Breast epithelium (tissue), 3 donors: ENCODE results near the gene MINDY4.

ENCODE experiments used
- POLR2A ChIP-seq: fragments of 450-650 bp; IDR thresholded peaks from one replicate; pipeline ENCODE4 v1.6.1; 2016; ENCODE audit warnings: antibody characterized with exemption, mild to moderate bottlenecking, moderate library complexity
- POLR2AphosphoS5 ChIP-seq, 3 donors: sonication (generic); formaldehyde crosslinking; IDR thresholded peaks; one replicate each; pipeline ENCODE4 v1.6.1; 2017; ENCODE audit warnings: antibody characterized with exemption in 3 of 3
- TF ChIP-seq, protein P1 (sequence below), 3 donors: fragments of 450-650 bp; IDR thresholded peaks; one replicate each; pipeline ENCODE4 v1.5.1; 2016 to 2017; ENCODE audit warnings: antibody characterized with exemption in 3 of 3, mild to moderate bottlenecking in 3 of 3, moderate library complexity in 3 of 3

DNA sequence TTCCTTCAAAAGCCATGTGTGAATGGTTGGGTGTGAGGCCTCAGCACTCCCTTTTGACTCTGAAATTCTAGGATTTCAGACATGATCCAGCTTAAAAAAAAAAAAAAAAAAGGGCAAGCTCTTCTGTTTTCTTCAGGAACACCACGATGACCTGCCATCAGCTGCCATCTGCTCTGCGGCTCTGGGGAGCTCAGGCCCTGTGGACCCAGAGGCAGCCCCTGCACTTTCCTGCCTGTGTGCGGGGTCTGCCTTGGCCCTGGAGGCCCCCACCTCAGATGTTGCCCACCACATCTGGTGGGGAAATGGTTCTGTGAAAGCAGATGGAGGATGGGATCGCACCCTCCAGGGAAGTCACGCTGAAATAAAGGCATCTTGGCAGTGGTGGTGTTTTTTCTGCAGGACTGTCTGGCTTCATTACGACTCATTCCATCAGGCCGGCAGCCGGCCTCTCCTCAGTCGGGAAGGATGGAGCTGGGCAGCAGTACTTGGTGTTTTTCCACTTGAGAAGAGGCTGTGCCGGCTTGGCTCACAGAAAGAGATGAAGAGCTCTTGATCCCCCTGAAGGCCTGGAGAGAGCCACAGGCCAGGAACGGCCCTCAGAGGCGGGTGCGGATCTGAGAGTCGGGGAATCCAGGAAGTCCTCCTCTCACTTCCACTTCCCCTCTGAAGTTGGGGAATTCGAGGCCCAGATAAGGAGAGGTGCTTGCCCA is 74.4 kb downstream of the MINDY4 start:
- TF ChIP-seq POLR2AphosphoS5 (IDR thresholded peaks at IDR 0.05): no peak
- TF ChIP-seq, protein P1, sequence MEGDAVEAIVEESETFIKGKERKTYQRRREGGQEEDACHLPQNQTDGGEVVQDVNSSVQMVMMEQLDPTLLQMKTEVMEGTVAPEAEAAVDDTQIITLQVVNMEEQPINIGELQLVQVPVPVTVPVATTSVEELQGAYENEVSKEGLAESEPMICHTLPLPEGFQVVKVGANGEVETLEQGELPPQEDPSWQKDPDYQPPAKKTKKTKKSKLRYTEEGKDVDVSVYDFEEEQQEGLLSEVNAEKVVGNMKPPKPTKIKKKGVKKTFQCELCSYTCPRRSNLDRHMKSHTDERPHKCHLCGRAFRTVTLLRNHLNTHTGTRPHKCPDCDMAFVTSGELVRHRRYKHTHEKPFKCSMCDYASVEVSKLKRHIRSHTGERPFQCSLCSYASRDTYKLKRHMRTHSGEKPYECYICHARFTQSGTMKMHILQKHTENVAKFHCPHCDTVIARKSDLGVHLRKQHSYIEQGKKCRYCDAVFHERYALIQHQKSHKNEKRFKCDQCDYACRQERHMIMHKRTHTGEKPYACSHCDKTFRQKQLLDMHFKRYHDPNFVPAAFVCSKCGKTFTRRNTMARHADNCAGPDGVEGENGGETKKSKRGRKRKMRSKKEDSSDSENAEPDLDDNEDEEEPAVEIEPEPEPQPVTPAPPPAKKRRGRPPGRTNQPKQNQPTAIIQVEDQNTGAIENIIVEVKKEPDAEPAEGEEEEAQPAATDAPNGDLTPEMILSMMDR (IDR thresholded peaks at IDR 0.05): no peak
- TF ChIP-seq POLR2A: no peak
